NCI-H1436 (cell line): ENCODE results near the gene PRR7.
"Not testable (repeated sequence)": the region's sequence is repeated elsewhere in the genome, so short reads cannot be mapped to it uniquely, and the experiment has no call there.

ENCODE experiments used
- DNase-seq: peaks from one replicate; lab custom pipeline; 2025; lab: John Stamatoyannopoulos, UW

PRR7 gene

GRCh38 chr5:177446200-177447065 is at the start of gene PRR7:
Gene PRR7, plus strand, starts transcription at chr5:177446814. Its CDS starts 8,254 bp downstream, at chr5:177455068.
- DNase-seq: peak; percentile 17

- DNase-seq: no peak
These were observed 48.7 kb upstream of the PRR7 start for GRCh38 chr5:177397875-177398390.

- no peak for DNase-seq
These were observed 46.4 kb upstream of the PRR7 start, which contains the start of gene PFN3 for GRCh38 chr5:177399997-177400868. Gene PFN3, minus strand, starts transcription at chr5:177400661. Its CDS starts 85 bp downstream, at chr5:177400576.

GRCh38 chr5:177402271-177403043 is 44.2 kb upstream of the PRR7 start:
- peak; percentile 67 for DNase-seq

- DNase-seq: no peak
These were observed 43.4 kb upstream of the PRR7 start for GRCh38 chr5:177403102-177403791.

- peak; percentile 53 for DNase-seq
These were observed 42.6 kb upstream of the PRR7 start for GRCh38 chr5:177403792-177404640.

GRCh38 chr5:177404641-177405179 is 41.9 kb upstream of the PRR7 start:
- no peak for DNase-seq

- no peak for DNase-seq
These were observed 41.3 kb upstream of the PRR7 start for GRCh38 chr5:177405312-177405711.

- no peak for DNase-seq
These were observed 40.8 kb upstream of the PRR7 start for GRCh38 chr5:177405805-177406204.

- DNase-seq: no peak
These were observed 37.4 kb upstream of the PRR7 start, which contains the start of gene F12 for GRCh38 chr5:177409043-177409801. Gene F12, minus strand, starts transcription at chr5:177409564. Its CDS starts 37 bp downstream, at chr5:177409527.

GRCh38 chr5:177410575-177410974 is 36.0 kb upstream of the PRR7 start:
- DNase-seq: no peak

GRCh38 chr5:177412603-177413233 is 33.9 kb upstream of the PRR7 start:
- no peak for DNase-seq

GRCh38 chr5:177414481-177414880 is 32.1 kb upstream of the PRR7 start:
- DNase-seq: no peak

GRCh38 chr5:177417081-177417480 is 29.5 kb upstream of the PRR7 start:
- DNase-seq: not testable (repeated sequence)

GRCh38 chr5:177419046-177419445 is 27.6 kb upstream of the PRR7 start:
- DNase-seq: no peak

GRCh38 chr5:177420472-177420871 is 26.1 kb upstream of the PRR7 start:
- not testable (repeated sequence) for DNase-seq

GRCh38 chr5:177421062-177421798 is 25.4 kb upstream of the PRR7 start:
- DNase-seq: no peak

- DNase-seq: no peak
These were observed 22.9 kb upstream of the PRR7 start for GRCh38 chr5:177423671-177424070.
